ENCODE results near the gene PITRM1.

PITRM1 gene

GRCh38 chr10:3100093-3100792, 72.3 kb downstream of the PITRM1 start:
- no peak for DNase-seq

DNA sequence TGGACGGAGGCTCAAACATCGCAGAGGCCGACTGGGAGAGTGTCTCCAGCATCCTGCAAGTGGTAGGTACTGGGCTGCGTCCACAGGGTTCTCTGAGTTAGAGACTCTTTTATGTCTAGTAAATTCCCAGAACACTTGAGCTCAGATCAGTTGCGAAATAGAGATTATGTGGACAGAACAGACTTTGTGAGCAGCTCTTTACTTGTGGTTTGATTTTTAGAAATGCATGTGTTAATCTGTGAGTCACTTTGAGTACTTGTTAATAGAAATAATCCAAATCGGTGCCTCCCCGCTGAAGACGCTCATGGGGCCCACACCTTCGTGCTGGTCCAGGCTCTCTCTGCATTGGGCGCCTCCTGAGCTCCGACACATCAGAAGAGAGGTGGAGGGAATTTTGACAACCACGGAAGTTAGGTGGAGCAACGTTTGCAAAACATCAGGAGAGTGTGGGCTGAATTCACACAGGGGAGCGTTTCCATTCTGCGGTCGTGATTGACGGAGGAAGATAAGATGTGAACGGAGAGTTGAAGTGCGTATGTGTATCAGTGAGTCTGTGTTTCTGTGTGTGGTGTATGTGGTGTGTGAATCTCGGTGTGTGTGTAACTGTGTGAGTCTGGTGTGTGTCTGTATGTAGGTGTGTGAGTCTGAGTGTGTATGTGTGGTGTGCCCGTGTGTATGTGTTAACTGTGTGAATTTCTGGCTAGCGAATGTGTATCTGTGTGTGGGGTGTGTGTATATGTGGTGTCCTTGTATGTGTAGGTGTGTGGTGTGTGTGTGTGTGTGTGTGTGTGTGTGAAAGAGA, 73.1 kb downstream of the PITRM1 start:
- DNase-seq: no peak

GRCh38 chr10:3098689-3099088, 73.9 kb downstream of the PITRM1 start:
- DNase-seq: no peak

DNA sequence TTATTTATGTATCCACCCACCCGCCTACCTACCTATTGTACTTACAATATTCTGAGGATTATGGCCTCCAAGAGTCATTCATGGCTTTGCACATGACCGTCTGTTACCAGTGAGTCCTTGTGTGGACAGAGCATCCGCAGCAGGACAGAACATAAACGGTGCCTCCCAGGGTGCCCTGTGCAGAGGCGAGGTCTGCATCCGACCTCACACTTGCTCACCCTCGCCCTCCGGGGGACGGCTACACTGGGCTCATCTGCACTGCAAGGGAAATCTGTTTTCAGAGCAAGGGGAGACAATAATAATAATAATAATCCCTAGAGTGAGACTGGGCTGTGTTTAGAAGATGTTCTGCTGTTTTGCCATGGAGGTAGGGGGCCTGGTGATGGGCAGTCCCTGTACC, 75.4 kb downstream of the PITRM1 start:
- no peak for DNase-seq

- no peak for DNase-seq
Measured at GRCh38 chr10:3096149-3096548, 76.4 kb downstream of the PITRM1 start.

DNA sequence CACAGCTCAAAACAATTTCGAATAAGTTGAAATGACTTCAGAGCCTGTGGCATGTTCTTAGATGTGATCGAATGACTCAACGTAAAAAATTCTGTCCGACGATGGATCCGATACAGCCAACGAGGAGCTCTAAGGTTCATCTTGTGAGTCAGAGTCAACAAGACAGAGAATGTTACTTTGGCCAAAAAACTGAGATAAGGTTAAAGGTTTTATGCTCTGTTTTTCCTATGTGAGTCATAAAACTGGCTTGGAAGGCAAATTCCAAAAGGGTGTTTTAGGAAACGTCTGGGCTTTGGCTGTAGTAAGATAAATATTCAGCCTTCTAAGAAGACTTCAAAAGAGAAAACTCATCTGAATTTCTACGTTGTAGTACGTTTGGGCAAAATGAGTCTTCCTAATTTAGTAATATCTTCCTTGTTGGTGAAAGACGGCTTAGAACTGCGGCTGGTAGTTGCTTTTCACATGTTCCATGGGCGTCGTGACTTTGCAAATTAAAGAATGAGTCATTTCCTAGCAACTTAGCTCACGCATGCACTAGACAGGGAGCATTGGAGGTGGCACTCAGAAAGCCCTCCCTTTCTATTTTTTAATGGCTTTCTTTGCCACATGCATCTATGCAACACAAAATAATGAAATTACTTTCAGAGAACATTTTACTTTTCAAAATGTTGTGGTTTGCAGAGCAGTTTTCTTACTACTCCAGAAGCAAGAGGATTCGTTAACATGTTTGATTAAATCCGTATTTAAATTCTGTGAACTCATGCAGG, 77.0 kb downstream of the PITRM1 start:
- DNase-seq: no peak

- no peak for DNase-seq
Measured at GRCh38 chr10:3094609-3095036, 78.0 kb downstream of the PITRM1 start.

GRCh38 chr10:3093996-3094395, 78.6 kb downstream of the PITRM1 start:
- DNase-seq: no peak

GRCh38 chr10:3091921-3092320, 80.7 kb downstream of the PITRM1 start:
- no peak for DNase-seq

DNA sequence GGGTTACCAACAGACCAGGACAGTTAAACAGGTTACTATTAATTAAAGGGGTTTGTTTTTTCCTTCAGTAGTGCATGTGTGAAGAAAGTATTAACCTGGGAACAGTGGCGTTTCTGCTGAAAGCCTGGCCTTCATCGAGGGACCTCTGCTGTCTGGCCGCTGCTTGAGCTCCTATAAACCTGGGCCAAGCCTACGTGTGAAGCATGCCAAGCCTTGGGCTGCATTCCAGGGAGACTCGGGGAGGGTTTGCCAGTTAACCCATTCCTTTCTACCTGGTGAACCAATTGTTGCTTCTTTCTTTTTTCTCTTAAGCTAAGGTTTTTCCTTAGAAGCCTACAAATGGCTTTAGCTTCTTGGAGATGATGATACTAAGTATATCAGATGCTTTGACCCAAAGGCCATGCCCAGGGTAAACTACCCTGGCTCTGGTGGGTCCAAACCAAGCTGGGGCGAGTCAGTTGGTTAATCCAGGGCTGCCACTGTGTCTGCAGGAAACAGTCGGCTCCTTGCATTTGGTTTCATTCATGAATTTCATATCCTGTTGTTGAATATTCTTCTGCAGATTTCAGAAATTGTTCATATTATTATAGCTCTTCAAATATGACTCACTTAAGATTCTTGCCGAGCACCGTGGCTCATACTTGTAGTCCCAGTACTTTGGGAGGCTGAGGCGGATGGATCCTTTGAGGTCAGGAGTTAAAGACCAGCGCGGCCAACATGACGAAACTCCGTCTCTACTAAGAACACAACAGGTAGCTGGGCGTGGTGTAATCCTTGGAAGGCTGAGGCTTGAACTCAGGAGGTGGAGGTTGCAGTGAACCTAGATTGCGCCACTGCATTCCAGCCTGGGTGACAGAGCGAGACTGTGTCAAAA, 81.4 kb downstream of the PITRM1 start:
- no peak for DNase-seq

DNA sequence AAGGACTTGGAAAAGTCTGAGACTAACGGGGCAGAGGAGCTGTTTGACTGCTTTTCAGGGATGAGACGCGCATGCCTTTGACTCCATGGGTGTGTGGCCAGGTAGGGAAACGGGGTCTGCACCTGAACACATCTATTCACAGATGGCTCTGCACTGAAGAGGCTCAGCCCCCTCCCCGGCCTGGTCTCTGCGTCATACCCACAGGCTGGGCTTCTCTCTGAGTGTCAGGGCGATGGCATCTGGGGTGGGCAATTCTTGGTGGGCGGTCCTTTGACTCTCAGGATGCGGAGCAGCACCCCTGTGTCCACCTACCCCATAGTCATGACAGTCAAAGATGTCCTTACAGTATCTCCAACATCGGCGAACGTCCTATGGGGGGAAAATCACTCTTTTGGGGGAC, 82.2 kb downstream of the PITRM1 start:
- DNase-seq: no peak
